ENCODE results near the gene TMCO4. TPM values are rescaled to one million over a fixed set of nuclear protein-coding genes. Genes with fewer than 3 reads are reported as not detected.

TMCO4 gene
- total and polyA plus RNA-seq, 2 donors (not counting 3 experiments of a cell fraction or from before 2014, with no cell fraction given) = 7.6 to 10.3 TPM

DNA sequence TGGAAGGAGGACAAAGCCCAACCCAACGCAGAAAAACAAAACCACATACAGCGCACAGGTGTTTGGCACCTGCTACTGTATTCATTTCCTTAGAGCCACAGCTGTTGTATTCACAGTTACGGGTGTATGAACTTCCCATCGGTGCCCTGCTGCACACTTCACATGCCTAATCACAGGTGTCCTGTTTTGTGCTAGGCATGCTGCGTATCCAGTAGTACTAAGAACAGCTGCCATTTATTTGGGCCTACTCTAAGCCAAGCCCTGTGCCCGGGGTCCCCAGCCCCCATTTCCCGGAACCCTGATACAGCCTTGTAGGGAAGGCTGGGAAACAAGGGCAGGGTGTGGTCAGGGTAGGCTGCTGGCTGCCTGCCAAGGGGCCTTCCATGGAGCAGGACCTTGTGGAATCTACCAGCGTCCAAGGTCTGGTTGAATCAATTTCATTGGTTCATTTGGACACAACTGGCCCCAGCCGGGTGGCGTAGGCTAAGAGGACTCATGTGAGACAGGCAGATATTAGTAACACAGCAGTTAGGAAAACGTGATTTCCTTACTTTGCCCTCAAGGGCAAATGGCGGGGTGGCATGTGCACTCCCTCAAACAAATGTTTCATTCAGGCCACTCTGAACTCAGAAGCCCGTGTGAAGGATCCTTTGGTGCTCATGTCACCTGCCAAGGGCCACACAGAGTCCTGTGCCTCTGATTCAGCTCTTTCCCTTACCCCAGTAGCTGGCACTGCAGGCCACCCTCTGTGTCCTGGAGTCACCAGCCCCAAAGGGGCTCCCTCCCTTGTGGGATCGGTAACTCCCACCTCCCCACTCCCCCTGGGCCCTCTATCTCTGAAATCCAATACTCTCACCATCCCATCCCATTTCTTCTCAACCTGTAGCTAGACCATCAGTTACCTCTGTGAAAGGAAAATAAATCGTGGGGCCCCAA is 16.4 kb upstream of the TMCO4 start:
- no peak overlapping the region for H2AFZ ChIP-seq (ENCODE audit: low read depth, low read length)
- no peak overlapping the region for H3K27ac ChIP-seq (ENCODE audit: insufficient read depth, low read depth, low read length)
- H3K79me2 ChIP-seq (ENCODE audit: control insufficient read depth, insufficient read depth, low read length) = no peaks in the 10 kb centered on the region
- FAIRE-seq (no peak), DNase-seq (ENCODE audit: low read depth, low spot score) (no peak)
- H3K4me1 ChIP-seq (ENCODE audit: control insufficient read depth, extremely low read depth, insufficient read depth, low read length) = no peaks in the 10 kb centered on the region
- no peak overlapping the region for H3K4me2 ChIP-seq (ENCODE audit: insufficient read depth, low read length)
- no TSS peak for BruUV-seq (replicated peaks)
- TF ChIP-seq, protein P1, sequence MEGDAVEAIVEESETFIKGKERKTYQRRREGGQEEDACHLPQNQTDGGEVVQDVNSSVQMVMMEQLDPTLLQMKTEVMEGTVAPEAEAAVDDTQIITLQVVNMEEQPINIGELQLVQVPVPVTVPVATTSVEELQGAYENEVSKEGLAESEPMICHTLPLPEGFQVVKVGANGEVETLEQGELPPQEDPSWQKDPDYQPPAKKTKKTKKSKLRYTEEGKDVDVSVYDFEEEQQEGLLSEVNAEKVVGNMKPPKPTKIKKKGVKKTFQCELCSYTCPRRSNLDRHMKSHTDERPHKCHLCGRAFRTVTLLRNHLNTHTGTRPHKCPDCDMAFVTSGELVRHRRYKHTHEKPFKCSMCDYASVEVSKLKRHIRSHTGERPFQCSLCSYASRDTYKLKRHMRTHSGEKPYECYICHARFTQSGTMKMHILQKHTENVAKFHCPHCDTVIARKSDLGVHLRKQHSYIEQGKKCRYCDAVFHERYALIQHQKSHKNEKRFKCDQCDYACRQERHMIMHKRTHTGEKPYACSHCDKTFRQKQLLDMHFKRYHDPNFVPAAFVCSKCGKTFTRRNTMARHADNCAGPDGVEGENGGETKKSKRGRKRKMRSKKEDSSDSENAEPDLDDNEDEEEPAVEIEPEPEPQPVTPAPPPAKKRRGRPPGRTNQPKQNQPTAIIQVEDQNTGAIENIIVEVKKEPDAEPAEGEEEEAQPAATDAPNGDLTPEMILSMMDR (IDR thresholded peaks at IDR 0.05; ENCODE audit: extremely low read depth in 1 of 2, insufficient read depth in 1 of 2, low read depth in 1 of 2, low read length in 2 of 2) = no peak
- no peak for TF ChIP-seq POLR2AphosphoS5 (IDR thresholded peaks at IDR 0.05; ENCODE audit: insufficient read depth, low read depth, low read length)
- no peak for TF ChIP-seq MYC (IDR thresholded peaks at IDR 0.05; ENCODE audit: low read depth, low read length)
- no peak for TF ChIP-seq FOS (IDR thresholded peaks at IDR 0.05; ENCODE audit: borderline replicate concordance, insufficient read depth, low read length)
- TF ChIP-seq, protein P2, sequence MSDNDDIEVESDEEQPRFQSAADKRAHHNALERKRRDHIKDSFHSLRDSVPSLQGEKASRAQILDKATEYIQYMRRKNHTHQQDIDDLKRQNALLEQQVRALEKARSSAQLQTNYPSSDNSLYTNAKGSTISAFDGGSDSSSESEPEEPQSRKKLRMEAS (IDR thresholded peaks at IDR 0.05; ENCODE audit: insufficient read depth, insufficient read length) = no peak
- TF ChIP-seq POLR2A (IDR thresholded peaks at IDR 0.05; ENCODE audit: low read depth, low read length) = no peak
- no peak for TF ChIP-seq JUN (IDR thresholded peaks at IDR 0.05; ENCODE audit: borderline replicate concordance, insufficient read depth, insufficient read length, low read depth)
- no peak for TF ChIP-seq EZH2 (IDR thresholded peaks at IDR 0.05; ENCODE audit: borderline replicate concordance, low read depth, low read length, severe bottlenecking)
- H3K27me3 ChIP-seq (ENCODE audit: control insufficient read depth in 2 of 2, insufficient read depth in 2 of 2, low read length in 2 of 2) = no peaks in the 10 kb centered on the region
- no peaks in the 10 kb centered on the region for H3K9me3 ChIP-seq (replicated peaks; ENCODE audit: control insufficient read depth, insufficient read depth, low read length)
- H3K9me1 ChIP-seq (replicated peaks; ENCODE audit: control insufficient read depth, extremely low read depth, insufficient read depth, low read length) = no peaks in the 10 kb centered on the region
- H3K36me3 ChIP-seq (ENCODE audit: control insufficient read depth in 2 of 2, extremely low read depth in 1 of 2, insufficient read depth in 2 of 2, low read length in 2 of 2) = no peaks in the 10 kb centered on the region
- no peak overlapping the region for H3K9ac ChIP-seq (replicated peaks; ENCODE audit: extremely low read depth, insufficient read depth, low read length)
- no peak overlapping the region for H3K4me3 ChIP-seq (replicated peaks in 1 of 3; ENCODE audit: insufficient read depth in 1 of 3, low read depth in 1 of 3, low read length in 3 of 3)
- dilution Hi-C loops (cut with MboI; ENCODE audit: extremely low pct_ligation_motif_present, low sequenced_read_pairs) (no loop called here), intact Hi-C loops (cut with micrococcal nuclease) (no loop called here)
- ChIA-PET CTCF (no interaction called here), POLR2A (no interaction called here)
- no peaks in the 10 kb centered on the region for H4K20me1 ChIP-seq (replicated peaks; ENCODE audit: control insufficient read depth, extremely low read depth, insufficient read depth, low read length)
